ENCODE results near the gene PDE11A. TPM values are rescaled to one million over a fixed set of nuclear protein-coding genes. Genes with fewer than 3 reads are reported as not detected.

PDE11A gene
- total and polyA plus RNA-seq, 2 of the 8 experiments (the other 6 are each of a cell fraction or from before 2014, with no cell fraction given) = 0.19 to 0.23 TPM

DNA sequence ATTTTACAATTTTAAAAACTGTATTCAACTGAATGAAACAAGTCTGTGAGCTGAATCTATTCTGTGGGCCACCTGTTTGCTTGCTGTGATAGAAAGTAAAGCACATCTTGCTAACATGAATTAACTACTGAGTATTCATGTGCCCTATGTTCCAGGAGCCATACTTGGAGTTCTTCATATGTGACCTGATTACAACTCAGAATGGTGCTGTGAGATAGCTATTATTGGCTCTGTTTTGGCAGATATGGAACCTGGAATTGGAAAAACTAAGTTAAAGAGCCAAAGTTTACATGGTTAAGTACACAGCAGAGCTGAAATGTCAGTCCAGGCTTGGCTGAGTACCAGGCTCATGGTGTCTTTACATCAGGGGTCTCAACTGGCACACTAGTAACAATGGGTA lies 426.3 kb downstream of the PDE11A start (continued):
- no peak for TF ChIP-seq CBX8 (IDR thresholded peaks at IDR 0.05; ENCODE audit: borderline replicate concordance, low read depth, low read length)

Measured in H1 (cell line).